Calu3 (cell line): ENCODE results near the gene PLIN5. TPM values are rescaled to one million over a fixed set of nuclear protein-coding genes. Genes with fewer than 3 reads are reported as not detected.

Experiments used
- BruUV-seq: library from RNA; stranded (reverse); fragments of 400-500 nt; replicated peaks from 2 replicates; lab custom pipeline; 2021; lab: Mats Ljungman, UMichigan
- CTCF ChIA-PET: fragments of 300-600 bp; sonication (Branson Sonifier 250); formaldehyde crosslinking; loops from one replicate; lab custom pipeline; 2022; ENCODE audit warnings: antibody characterized with exemption; lab: Charles Lee
- DNase-seq: peaks from one replicate; pipeline ENCODE4 v3.0.0; 2022
- H3K27ac Mint-ChIP-seq: one replicate; pipeline ENCODE4 v1.8.0; 2022; ENCODE audit warnings: mixed read lengths; ENCODE audit not compliant: unreplicated experiment
- H3K27me3 Mint-ChIP-seq: one replicate; pipeline ENCODE4 v1.8.0; 2022; ENCODE audit warnings: mixed read lengths; ENCODE audit not compliant: unreplicated experiment
- H3K36me3 Mint-ChIP-seq: one replicate; pipeline ENCODE4 v1.8.0; 2022; ENCODE audit warnings: mild to moderate bottlenecking, moderate library complexity, mixed read lengths; ENCODE audit not compliant: insufficient read depth, unreplicated experiment
- H3K4me1 Mint-ChIP-seq: one replicate; pipeline ENCODE4 v1.8.0; 2022; ENCODE audit warnings: mild to moderate bottlenecking, low read depth, mixed read lengths; ENCODE audit not compliant: unreplicated experiment
- H3K4me3 Mint-ChIP-seq: one replicate; pipeline ENCODE4 v1.8.0; 2022; ENCODE audit warnings: mild to moderate bottlenecking, low read depth, moderate library complexity, mixed read lengths; ENCODE audit not compliant: unreplicated experiment
- H3K9me3 Mint-ChIP-seq: one replicate; pipeline ENCODE4 v1.8.0; 2022; ENCODE audit warnings: low read depth, mixed read lengths; ENCODE audit not compliant: unreplicated experiment
- intact Hi-C: fragments of 100-400 bp; cut with micrococcal nuclease; formaldehyde crosslinking; loops from one replicate; pipeline ENCODE4 v1.10.0; 2022; ENCODE audit not compliant: unreplicated experiment
- total RNA-seq: library from RNA; stranded (reverse); gene quantifications from 2 replicates; pipeline ENCODE4 v1.2.3, GENCODE V29; 2022
- TF ChIP-seq, protein P1 (sequence below): fragments of 200-600 bp; IDR thresholded peaks from one replicate; pipeline ENCODE4 v1.8.0; 2022; ENCODE audit warnings: antibody characterized with exemption; ENCODE audit not compliant: unreplicated experiment

PLIN5 gene
- total RNA-seq, 1 experiment from 2014 or later, result 7.6 TPM

- no peak overlapping the region for H3K4me3 Mint-ChIP-seq
- no peak overlapping the region for H3K27ac Mint-ChIP-seq
- no TSS peak for BruUV-seq
- H3K4me1 Mint-ChIP-seq, result no peaks in the 10 kb centered on the region
- peaks cover 17% of the 10 kb centered on the region for H3K36me3 Mint-ChIP-seq
- TF ChIP-seq, protein P1, sequence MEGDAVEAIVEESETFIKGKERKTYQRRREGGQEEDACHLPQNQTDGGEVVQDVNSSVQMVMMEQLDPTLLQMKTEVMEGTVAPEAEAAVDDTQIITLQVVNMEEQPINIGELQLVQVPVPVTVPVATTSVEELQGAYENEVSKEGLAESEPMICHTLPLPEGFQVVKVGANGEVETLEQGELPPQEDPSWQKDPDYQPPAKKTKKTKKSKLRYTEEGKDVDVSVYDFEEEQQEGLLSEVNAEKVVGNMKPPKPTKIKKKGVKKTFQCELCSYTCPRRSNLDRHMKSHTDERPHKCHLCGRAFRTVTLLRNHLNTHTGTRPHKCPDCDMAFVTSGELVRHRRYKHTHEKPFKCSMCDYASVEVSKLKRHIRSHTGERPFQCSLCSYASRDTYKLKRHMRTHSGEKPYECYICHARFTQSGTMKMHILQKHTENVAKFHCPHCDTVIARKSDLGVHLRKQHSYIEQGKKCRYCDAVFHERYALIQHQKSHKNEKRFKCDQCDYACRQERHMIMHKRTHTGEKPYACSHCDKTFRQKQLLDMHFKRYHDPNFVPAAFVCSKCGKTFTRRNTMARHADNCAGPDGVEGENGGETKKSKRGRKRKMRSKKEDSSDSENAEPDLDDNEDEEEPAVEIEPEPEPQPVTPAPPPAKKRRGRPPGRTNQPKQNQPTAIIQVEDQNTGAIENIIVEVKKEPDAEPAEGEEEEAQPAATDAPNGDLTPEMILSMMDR, result no peak
- no peaks in the 10 kb centered on the region for H3K27me3 Mint-ChIP-seq
- CTCF ChIA-PET, result no interaction called here
- DNase-seq, result no peak
- no peaks in the 10 kb centered on the region for H3K9me3 Mint-ChIP-seq
- intact Hi-C loops, result no loop called here
These were observed 24.4 kb downstream of the PLIN5 start for GRCh38 chr19:4510435-4511255.

GRCh38 chr19:4508698-4509097 lies 26.3 kb downstream of the PLIN5 start:
- no TSS peak for BruUV-seq
- no peaks in the 10 kb centered on the region for H3K9me3 Mint-ChIP-seq

DNA sequence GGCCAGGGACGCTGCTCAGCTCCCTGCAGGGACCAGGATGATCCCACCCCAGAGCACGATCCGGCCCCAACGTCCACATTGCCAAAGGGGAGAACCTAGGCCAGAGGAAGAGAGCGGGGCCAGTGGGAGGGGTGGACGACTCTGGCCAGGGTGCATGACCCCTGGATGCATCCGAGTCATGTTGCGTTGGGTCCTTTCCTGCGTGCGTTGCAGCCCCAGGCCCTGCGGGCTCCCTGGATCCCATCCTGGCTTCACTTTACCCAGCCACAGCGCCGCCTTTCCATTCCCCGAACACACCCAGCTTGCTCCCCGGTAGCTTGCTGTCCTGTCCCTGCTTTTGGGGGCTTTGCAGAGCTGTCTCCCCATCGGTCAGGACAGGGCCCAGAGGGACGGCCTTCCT lies 27.2 kb downstream of the PLIN5 start:
- Mint-ChIP-seq H3K9me3 (no peaks in the 10 kb centered on the region), H3K36me3 (peaks cover 22% of the 10 kb centered on the region), H3K27ac (no peak overlapping the region), H3K4me3 (no peak overlapping the region), H3K4me1 (no peaks in the 10 kb centered on the region), H3K27me3 (no peaks in the 10 kb centered on the region)
- no TSS peak for BruUV-seq
- TF ChIP-seq, protein P1, result no peak
- no peak for DNase-seq
- CTCF ChIA-PET, result no interaction called here
- intact Hi-C loops, result no loop called here

More at GRCh38 chr19:4508698-4509097, 26.3 kb downstream of the PLIN5 start:
- H3K27me3 Mint-ChIP-seq, result no peaks in the 10 kb centered on the region
- intact Hi-C loops, result no loop called here
- no peaks in the 10 kb centered on the region for H3K4me1 Mint-ChIP-seq
- TF ChIP-seq, protein P1, result no peak
- DNase-seq, result no peak
- no peak overlapping the region for H3K4me3 Mint-ChIP-seq
- no peak overlapping the region for H3K27ac Mint-ChIP-seq
- H3K36me3 Mint-ChIP-seq, result peaks cover 22% of the 10 kb centered on the region
- CTCF ChIA-PET, result interaction anchor here (1.0 kb wide), 1 partner anchor 128 kb away, joined by 4 read pairs; no protein-coding TSS in a partner anchor

- DNase-seq, result no peak
- intact Hi-C loops, result no loop called here
- CTCF ChIA-PET, result no interaction called here
- H3K27ac Mint-ChIP-seq, result no peak overlapping the region
- no TSS peak for BruUV-seq
- TF ChIP-seq, protein P1, result no peak
- no peaks in the 10 kb centered on the region for H3K9me3 Mint-ChIP-seq
- no peak overlapping the region for H3K4me3 Mint-ChIP-seq
- no peaks in the 10 kb centered on the region for H3K4me1 Mint-ChIP-seq
- H3K27me3 Mint-ChIP-seq, result no peaks in the 10 kb centered on the region
- H3K36me3 Mint-ChIP-seq, result peaks cover 22% of the 10 kb centered on the region
These were observed 27.9 kb downstream of the PLIN5 start for GRCh38 chr19:4507150-4507452.
